Measurements from ENCODE around the gene ADARB2. TPM values are rescaled to one million over a fixed set of nuclear protein-coding genes. Genes with fewer than 3 reads are reported as not detected.

The ADARB2 gene
- total and polyA plus RNA-seq, 10 of the 15 experiments (the other 5 are each of a cell fraction or from before 2014, with no cell fraction given) = 0.02 to 4.1 (median 0.76) TPM

DNA sequence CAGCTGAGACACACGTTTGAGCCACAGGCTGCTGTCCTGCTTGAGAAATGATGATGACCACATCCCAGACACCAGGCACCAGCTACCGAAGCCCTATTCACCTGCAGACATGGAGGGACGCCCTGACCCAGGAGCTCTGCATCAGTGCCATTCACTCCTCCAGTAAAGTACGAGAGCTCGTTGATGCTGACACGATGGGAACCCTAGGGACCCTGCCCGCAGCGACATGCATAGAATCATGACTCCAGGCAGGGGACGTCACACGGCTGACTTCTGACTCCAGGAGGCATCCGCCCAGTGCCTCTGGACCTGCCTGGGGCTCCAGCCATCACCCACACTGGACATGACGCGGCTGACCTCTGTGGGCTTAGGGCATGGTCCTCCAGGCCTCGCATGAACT lies 129.9 kb downstream of the ADARB2 start:
- in situ Hi-C loops (cut with MboI) (no loop called here), intact Hi-C loops (cut with micrococcal nuclease; ENCODE audit: unreplicated experiment) (no loop called here)
- SMC1A ChIA-PET (ENCODE audit: uncharacterized antibody, unreplicated experiment) = no interaction called here
- POLR2A ChIA-PET = no interaction called here
- Histone ChIP-seq H2AFZ (ENCODE audit: control insufficient read depth, low read depth, low read length) (no peak overlapping the region), H4K20me1 (ENCODE audit: control insufficient read depth, insufficient read depth) (no peaks in the 10 kb centered on the region), H3K27me3 (replicated peaks in 1 of 2; ENCODE audit: control insufficient read depth in 2 of 2, insufficient read depth in 2 of 2, low read length in 1 of 2) (no peaks in the 10 kb centered on the region; a peak in 1 of 4 replicates), H3K79me2 (ENCODE audit: control insufficient read depth, insufficient read depth, low read length) (no peaks in the 10 kb centered on the region), H3K36me3 (ENCODE audit: control insufficient read depth in 2 of 2, insufficient read depth in 2 of 2, low read length in 1 of 2) (no peaks in the 10 kb centered on the region), H3K9me3 (replicated peaks; ENCODE audit: control insufficient read depth, insufficient read depth, low read length) (no peaks in the 10 kb centered on the region), H3K27ac (ENCODE audit: control insufficient read depth, insufficient read depth) (no peak overlapping the region), H3K9ac (ENCODE audit: control insufficient read depth, insufficient read depth, low read length) (no peak overlapping the region), H3K4me3 (no peak overlapping the region), H3K4me1 (ENCODE audit: control insufficient read depth, insufficient read depth, low read length) (no peaks in the 10 kb centered on the region; the same call in 1 of the 2 replicates), H3K4me2 (ENCODE audit: control insufficient read depth, insufficient read depth) (no peak overlapping the region)
- DNase-seq (ENCODE audit: low read depth, low spot score) (no peak), ATAC-seq (no peak), FAIRE-seq (no peak)
- WGBS (ENCODE audit: insufficient coverage, insufficient replicate concordance, low lambda C conversion rate, missing lambda C conversion rate) = 43% methylated on average over 14 of the region's 14 CpGs
- no TSS peak for BruUV-seq (replicated peaks)
- TF ChIP-seq CBFB (IDR thresholded peaks at IDR 0.05; ENCODE audit: low read depth) = no peak
- TF ChIP-seq, protein P1, sequence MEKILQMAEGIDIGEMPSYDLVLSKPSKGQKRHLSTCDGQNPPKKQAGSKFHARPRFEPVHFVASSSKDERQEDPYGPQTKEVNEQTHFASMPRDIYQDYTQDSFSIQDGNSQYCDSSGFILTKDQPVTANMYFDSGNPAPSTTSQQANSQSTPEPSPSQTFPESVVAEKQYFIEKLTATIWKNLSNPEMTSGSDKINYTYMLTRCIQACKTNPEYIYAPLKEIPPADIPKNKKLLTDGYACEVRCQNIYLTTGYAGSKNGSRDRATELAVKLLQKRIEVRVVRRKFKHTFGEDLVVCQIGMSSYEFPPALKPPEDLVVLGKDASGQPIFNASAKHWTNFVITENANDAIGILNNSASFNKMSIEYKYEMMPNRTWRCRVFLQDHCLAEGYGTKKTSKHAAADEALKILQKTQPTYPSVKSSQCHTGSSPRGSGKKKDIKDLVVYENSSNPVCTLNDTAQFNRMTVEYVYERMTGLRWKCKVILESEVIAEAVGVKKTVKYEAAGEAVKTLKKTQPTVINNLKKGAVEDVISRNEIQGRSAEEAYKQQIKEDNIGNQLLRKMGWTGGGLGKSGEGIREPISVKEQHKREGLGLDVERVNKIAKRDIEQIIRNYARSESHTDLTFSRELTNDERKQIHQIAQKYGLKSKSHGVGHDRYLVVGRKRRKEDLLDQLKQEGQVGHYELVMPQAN (conservative IDR thresholded peaks at IDR 0.05) = no peak
- TF ChIP-seq CHD4 (IDR thresholded peaks at IDR 0.05) = no peak
- TF ChIP-seq JUND (IDR thresholded peaks at IDR 0.05; ENCODE audit: low read depth, low read length) = no peak
- TF ChIP-seq TCF12 (IDR thresholded peaks at IDR 0.05; ENCODE audit: low read depth, low read length) = no peak
- no peak for TF ChIP-seq PAX5 (IDR thresholded peaks at IDR 0.05; ENCODE audit: borderline replicate concordance, low read depth, low read length)
- TF ChIP-seq MYB (IDR thresholded peaks at IDR 0.05; ENCODE audit: borderline replicate concordance, low read depth, low read length) = no peak
- TF ChIP-seq GATAD2B (conservative IDR thresholded peaks at IDR 0.05; ENCODE audit: low read depth) = no peak
- no peak for TF ChIP-seq BHLHE40 (IDR thresholded peaks at IDR 0.05; ENCODE audit: borderline replicate concordance in 1 of 2, low read depth in 2 of 2, low read length in 1 of 2)
- no peak for TF ChIP-seq EP300 (IDR thresholded peaks at IDR 0.05; ENCODE audit: borderline replicate concordance in 1 of 2, control insufficient read depth in 1 of 2, low read depth in 2 of 2, low read length in 2 of 2)
- no peak for TF ChIP-seq MXI1 (IDR thresholded peaks at IDR 0.05; ENCODE audit: low read depth, low read length)
- TF ChIP-seq TARDBP (IDR thresholded peaks at IDR 0.05; ENCODE audit: borderline replicate concordance) = no peak
- no peak for TF ChIP-seq SPI1 (IDR thresholded peaks at IDR 0.05; ENCODE audit: borderline replicate concordance, insufficient read depth, low read depth, low read length)
- RAD21 ChIA-PET (ENCODE audit: unreplicated experiment) = no interaction called here
- CTCF ChIA-PET = no interaction called here

Measured in GM12878 (cell line).